HepG2 (cell line): Measurements from ENCODE around the gene ATP5MC2. TPM values are rescaled to one million over a fixed set of nuclear protein-coding genes. Genes with fewer than 3 reads are reported as not detected.

Source experiments
- ATAC-seq: fragments of 200-7000 bp; cut with Tn5 transposase; 3 replicates; pipeline ENCODE4 v1.9.1; 2020; ENCODE audit warnings: mild to moderate bottlenecking, moderate library complexity
- BruUV-seq: library from RNA; stranded (reverse); fragments of 400-500 nt; replicated peaks from 2 replicates; lab custom pipeline; 2021; lab: Mats Ljungman, UMichigan
- CTCF ChIA-PET: fragments of 300-600 bp; formaldehyde crosslinking; extraction: SDS; loops from one replicate; lab custom pipeline; 2021; ENCODE audit warnings: low total read pairs, inconsistent platforms, low intra/inter-chr PET ratio; lab: Yijun Ruan, JAX
- POLR2A ChIA-PET: fragments of 350-600 bp; sonication (Branson Sonifier 250); formaldehyde crosslinking; loops from one replicate; lab custom pipeline; 2020; ENCODE audit warnings: antibody characterized with exemption, inconsistent platforms; lab: Yijun Ruan, JAX
- DNase-seq: peaks from one replicate; pipeline ENCODE4 v3.0.0-alpha.2; 2015; ENCODE audit warnings: low spot score
- FAIRE-seq: peaks from 3 replicates; lab custom pipeline; 2011; peaks lifted over from hg19 to GRCh38; lab: Jason Lieb, UNC
- H2AFZ ChIP-seq: one replicate; pipeline ENCODE4 v1.6.1; 2011; ENCODE audit warnings: low read length, inconsistent platforms
- H3K27ac ChIP-seq: fragments of 300-600 bp; 3 replicates; pipeline ENCODE4 v1.8.0; 2011; ENCODE audit warnings: mixed run types, mild to moderate bottlenecking, mixed read lengths, low read length, inconsistent platforms; ENCODE audit not compliant: insufficient read depth; ENCODE audit errors: extremely low read length
- H3K27me3 ChIP-seq, 2 experiments: fragments of 200-600 bp in 1 of 2; 2 replicates in 1 of 2; 3 replicates in 1 of 2; pipeline versions ENCODE4 v1.6.0 to v1.8.0; 2011; ENCODE audit warnings: low read length in 2 of 2, mild to moderate bottlenecking in 2 of 2, moderate library complexity in 2 of 2, inconsistent platforms in 1 of 2; ENCODE audit not compliant: insufficient read depth in 2 of 2, control insufficient read depth in 1 of 2
- H3K36me3 ChIP-seq, 2 experiments: fragments of 200-600 bp in 1 of 2; replicated peaks in 1 of 2; 2 replicates in 1 of 2; 3 replicates in 1 of 2; pipeline versions ENCODE4 v1.5.1 to v1.8.0; 2011; ENCODE audit warnings: low read length in 2 of 2, inconsistent platforms in 1 of 2; ENCODE audit not compliant: insufficient read depth in 2 of 2, control insufficient read depth in 1 of 2
- H3K4me1 ChIP-seq: 2 replicates; pipeline ENCODE4 v1.5.1; 2012; ENCODE audit warnings: low read length, inconsistent platforms; ENCODE audit not compliant: insufficient read depth
- H3K4me2 ChIP-seq: 2 replicates; pipeline ENCODE4 v1.6.0; 2011; ENCODE audit warnings: low read depth, low read length, inconsistent platforms
- H3K4me3 ChIP-seq, 3 experiments: fragments of 200-600 bp in 1 of 3; sonication (generic), shearing (Covaris generic) in 1 of 3; replicated peaks in 1 of 3; 2 replicates each; pipeline ENCODE4 v1.5.1; 2011 to 2016; ENCODE audit warnings: low read length in 3 of 3, inconsistent platforms in 2 of 3, low read depth in 2 of 3, mild to moderate bottlenecking in 2 of 3, control low read depth in 1 of 3, mixed read lengths in 1 of 3; ENCODE audit not compliant: insufficient read depth in 1 of 3
- H3K79me2 ChIP-seq: one replicate; pipeline ENCODE4 v1.6.1; 2011; ENCODE audit warnings: low read length, inconsistent platforms; ENCODE audit not compliant: insufficient read depth
- H3K9ac ChIP-seq: 2 replicates; pipeline ENCODE4 v1.6.0; 2011; ENCODE audit warnings: mild to moderate bottlenecking, low read depth, low read length, inconsistent platforms; ENCODE audit not compliant: insufficient read depth
- H3K9me3 ChIP-seq: 2 replicates; pipeline ENCODE4 v1.5.1; 2012; ENCODE audit warnings: mild to moderate bottlenecking, low read length
- H4K20me1 ChIP-seq: 2 replicates; pipeline ENCODE4 v1.6.0; 2011; ENCODE audit warnings: inconsistent platforms, mild to moderate bottlenecking, low read length, moderate library complexity; ENCODE audit not compliant: insufficient read depth
- GABPB1 ChIP-seq: IDR thresholded peaks from 2 replicates; pipeline ENCODE4 v1.6.1; 2016; ENCODE audit warnings: mild to moderate bottlenecking, missing genetic modification reagents, moderate library complexity, missing compliant biosample characterization
- GPN1 ChIP-seq: sonication (generic); formaldehyde crosslinking; IDR thresholded peaks from 2 replicates; pipeline ENCODE4 v1.5.1; 2020; ENCODE audit warnings: missing genetic modification reagents, borderline replicate concordance
- HDAC1 ChIP-seq: sonication (generic); formaldehyde crosslinking; IDR thresholded peaks from 2 replicates; pipeline ENCODE4 v1.5.1; 2020; ENCODE audit warnings: mild to moderate bottlenecking, missing genetic modification reagents
- NFE2 ChIP-seq: sonication (generic); formaldehyde crosslinking; IDR thresholded peaks from 2 replicates; pipeline ENCODE4 v1.4.0; 2020; ENCODE audit warnings: missing genetic modification reagents
- NFE2L2 ChIP-seq: fragments of 150-350 bp; IDR thresholded peaks from 2 replicates; pipeline ENCODE4 v1.6.1; 2014; ENCODE audit warnings: low read length
- POLR2AphosphoS5 ChIP-seq: IDR thresholded peaks from 2 replicates; pipeline ENCODE4 v1.6.1; 2012; ENCODE audit warnings: low read depth, low read length
- ZNF20 ChIP-seq: sonication (generic); formaldehyde crosslinking; IDR thresholded peaks from 2 replicates; pipeline ENCODE4 v1.4.0; 2020; ENCODE audit warnings: mild to moderate bottlenecking, moderate library complexity, missing genetic modification reagents
- ZNF296 ChIP-seq: sonication (generic); formaldehyde crosslinking; conservative IDR thresholded peaks from 2 replicates; pipeline ENCODE4 v1.5.0; 2020; ENCODE audit warnings: mild to moderate bottlenecking, missing genetic modification reagents
- ZNF430 ChIP-seq: sonication (generic); formaldehyde crosslinking; IDR thresholded peaks from 2 replicates; pipeline ENCODE4 v1.9.0; 2021; ENCODE audit warnings: mild to moderate bottlenecking, missing genetic modification reagents
- ZNF615 ChIP-seq: sonication (generic); formaldehyde crosslinking; IDR thresholded peaks from 2 replicates; pipeline ENCODE4 v1.5.0; 2020; ENCODE audit warnings: mild to moderate bottlenecking, missing genetic modification reagents, borderline replicate concordance
- ZNF878 ChIP-seq: sonication (generic); formaldehyde crosslinking; IDR thresholded peaks from 2 replicates; pipeline ENCODE4 v1.8.1; 2023; ENCODE audit warnings: mild to moderate bottlenecking, missing genetic modification reagents, moderate library complexity
- ZSCAN29 ChIP-seq: sonication (generic); formaldehyde crosslinking; conservative IDR thresholded peaks from 2 replicates; pipeline ENCODE4 v1.4.0; 2020; ENCODE audit warnings: mild to moderate bottlenecking, missing genetic modification reagents
- WGBS: methylation state at CpG from one replicate; pipeline ENCODE4 v1.1.6; 2017; ENCODE audit warnings: low lambda C conversion rate; 5-methylcytosine and 5-hydroxymethylcytosine counted together
- in situ Hi-C: cut with HindIII; loops from 2 replicates; pipeline ENCODE4 v1.10.0; 2017; ENCODE audit warnings: low pct_unique_long_range_greater_than_20kb; ENCODE audit not compliant: extremely low pct_ligation_motif_present
- intact Hi-C: fragments of 100-400 bp; cut with micrococcal nuclease; formaldehyde crosslinking; loops from one replicate; pipeline ENCODE4 v1.10.0; 2022; ENCODE audit not compliant: unreplicated experiment
- polyA plus RNA-seq, 8 experiments: library from polyadenylated mRNA; depleted of rRNA in 3 of 8; stranded (reverse) in 7 of 8; unstranded in 1 of 8; fragments of >200 nt; fragmentation: Illumina TruSeq in 4 of 8; extraction: Trizol in 4 of 8; gene quantifications; 2 replicates each; pipeline versions ENCODE4 v1.2.1 to v1.2.3, GENCODE V29; 2011 to 2016; ENCODE audit warnings: low read depth in 4 of 8, missing spikeins in 1 of 8, mixed read lengths in 1 of 8; ENCODE audit not compliant: insufficient read depth in 1 of 8
- total RNA-seq, 5 experiments: library from RNA; depleted of rRNA; stranded (reverse); fragments of >200 nt; fragmentation: Illumina TruSeq; extraction: Trizol; gene quantifications; 2 replicates each; pipeline ENCODE4 v1.2.3, GENCODE V29; 2016; ENCODE audit warnings: low read depth in 1 of 5
- TF ChIP-seq, protein P1 (sequence below): IDR thresholded peaks from 2 replicates; pipeline ENCODE4 v1.6.1; 2016; ENCODE audit warnings: low read depth, missing genetic modification reagents, missing compliant biosample characterization
- TF ChIP-seq, protein P2 (sequence below): sonication (generic); formaldehyde crosslinking; conservative IDR thresholded peaks from 2 replicates; pipeline ENCODE4 v1.4.0; 2020; ENCODE audit warnings: missing genetic modification reagents
- TF ChIP-seq, protein P3 (sequence below): sonication (generic); formaldehyde crosslinking; conservative IDR thresholded peaks from 2 replicates; pipeline ENCODE4 v1.8.1; 2023; ENCODE audit warnings: missing genetic modification reagents
- TF ChIP-seq, protein P4 (sequence below): IDR thresholded peaks from 2 replicates; pipeline ENCODE4 v1.6.1; 2018; ENCODE audit warnings: missing genetic modification reagents

ATP5MC2 gene
- total and polyA plus RNA-seq, 2 of the 13 experiments (the other 11 are each of a cell fraction or from before 2014, with no cell fraction given) = 230 to 257 TPM

DNA sequence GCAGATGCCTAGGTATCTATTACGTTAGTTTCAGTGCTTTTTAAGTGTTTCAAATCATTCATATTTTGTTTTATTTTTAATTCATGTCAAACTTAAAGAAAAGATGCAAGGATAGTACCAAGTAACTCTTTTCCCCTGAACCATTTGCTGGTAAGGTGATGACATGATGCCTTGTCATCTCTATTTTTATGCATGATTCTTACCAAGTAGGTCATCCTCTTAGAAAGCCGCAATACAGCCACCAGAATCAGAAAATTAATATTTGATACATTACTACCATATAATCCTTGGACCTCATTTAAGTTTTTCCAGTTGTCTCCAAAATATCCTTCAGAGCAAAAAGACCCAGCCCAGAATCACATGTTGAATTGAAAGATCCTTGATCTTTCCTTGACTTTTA lies 22.3 kb downstream of the ATP5MC2 start (continued):
- TF ChIP-seq, protein P1, sequence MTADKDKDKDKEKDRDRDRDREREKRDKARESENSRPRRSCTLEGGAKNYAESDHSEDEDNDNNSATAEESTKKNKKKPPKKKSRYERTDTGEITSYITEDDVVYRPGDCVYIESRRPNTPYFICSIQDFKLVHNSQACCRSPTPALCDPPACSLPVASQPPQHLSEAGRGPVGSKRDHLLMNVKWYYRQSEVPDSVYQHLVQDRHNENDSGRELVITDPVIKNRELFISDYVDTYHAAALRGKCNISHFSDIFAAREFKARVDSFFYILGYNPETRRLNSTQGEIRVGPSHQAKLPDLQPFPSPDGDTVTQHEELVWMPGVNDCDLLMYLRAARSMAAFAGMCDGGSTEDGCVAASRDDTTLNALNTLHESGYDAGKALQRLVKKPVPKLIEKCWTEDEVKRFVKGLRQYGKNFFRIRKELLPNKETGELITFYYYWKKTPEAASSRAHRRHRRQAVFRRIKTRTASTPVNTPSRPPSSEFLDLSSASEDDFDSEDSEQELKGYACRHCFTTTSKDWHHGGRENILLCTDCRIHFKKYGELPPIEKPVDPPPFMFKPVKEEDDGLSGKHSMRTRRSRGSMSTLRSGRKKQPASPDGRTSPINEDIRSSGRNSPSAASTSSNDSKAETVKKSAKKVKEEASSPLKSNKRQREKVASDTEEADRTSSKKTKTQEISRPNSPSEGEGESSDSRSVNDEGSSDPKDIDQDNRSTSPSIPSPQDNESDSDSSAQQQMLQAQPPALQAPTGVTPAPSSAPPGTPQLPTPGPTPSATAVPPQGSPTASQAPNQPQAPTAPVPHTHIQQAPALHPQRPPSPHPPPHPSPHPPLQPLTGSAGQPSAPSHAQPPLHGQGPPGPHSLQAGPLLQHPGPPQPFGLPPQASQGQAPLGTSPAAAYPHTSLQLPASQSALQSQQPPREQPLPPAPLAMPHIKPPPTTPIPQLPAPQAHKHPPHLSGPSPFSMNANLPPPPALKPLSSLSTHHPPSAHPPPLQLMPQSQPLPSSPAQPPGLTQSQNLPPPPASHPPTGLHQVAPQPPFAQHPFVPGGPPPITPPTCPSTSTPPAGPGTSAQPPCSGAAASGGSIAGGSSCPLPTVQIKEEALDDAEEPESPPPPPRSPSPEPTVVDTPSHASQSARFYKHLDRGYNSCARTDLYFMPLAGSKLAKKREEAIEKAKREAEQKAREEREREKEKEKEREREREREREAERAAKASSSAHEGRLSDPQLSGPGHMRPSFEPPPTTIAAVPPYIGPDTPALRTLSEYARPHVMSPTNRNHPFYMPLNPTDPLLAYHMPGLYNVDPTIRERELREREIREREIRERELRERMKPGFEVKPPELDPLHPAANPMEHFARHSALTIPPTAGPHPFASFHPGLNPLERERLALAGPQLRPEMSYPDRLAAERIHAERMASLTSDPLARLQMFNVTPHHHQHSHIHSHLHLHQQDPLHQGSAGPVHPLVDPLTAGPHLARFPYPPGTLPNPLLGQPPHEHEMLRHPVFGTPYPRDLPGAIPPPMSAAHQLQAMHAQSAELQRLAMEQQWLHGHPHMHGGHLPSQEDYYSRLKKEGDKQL (CRISPR knock-in tag) = no peak
- TF ChIP-seq ZNF20 (CRISPR knock-in tag) (no peak), NFE2 (CRISPR knock-in tag) (no peak)

DNA sequence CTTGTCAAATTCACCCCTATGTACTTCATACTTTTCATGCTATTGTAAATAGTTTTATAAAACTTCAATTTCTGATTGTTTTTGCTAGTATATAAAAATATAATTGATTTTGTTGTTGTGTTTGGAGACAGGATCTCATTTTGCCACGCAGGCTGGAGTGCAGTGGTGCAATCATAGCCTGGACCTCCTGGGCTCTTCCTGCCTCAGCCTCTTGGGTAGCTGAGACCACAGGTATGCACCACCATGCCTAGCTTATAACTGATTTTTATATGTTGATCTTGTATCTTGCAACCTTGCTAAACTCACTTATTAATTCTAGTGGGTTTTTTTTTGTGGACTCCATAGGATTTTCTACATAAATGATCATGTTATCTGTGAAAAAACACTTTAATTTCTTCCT lies 23.5 kb downstream of the ATP5MC2 start:
- ATAC-seq (peak; percentile 46; the same call in 1 of the 3 replicates), DNase-seq (no peak), FAIRE-seq (no peak)
- Histone ChIP-seq H4K20me1 (no peaks in the 10 kb centered on the region), H2AFZ (no peak overlapping the region), H3K27me3 (no peaks in the 10 kb centered on the region), H3K27ac (no peak overlapping the region), H3K9ac (no peak overlapping the region), H3K4me3 (no peak overlapping the region), H3K79me2 (no peaks in the 10 kb centered on the region), H3K9me3 (no peaks in the 10 kb centered on the region), H3K4me2 (no peak overlapping the region), H3K36me3 (no peaks in the 10 kb centered on the region), H3K4me1 (peaks cover 33% of the 10 kb centered on the region)
- in situ Hi-C loops (no loop called here), intact Hi-C loops (no loop called here)
- POLR2A ChIA-PET = interaction anchor here (1.1 kb wide), 1 partner anchor 26 kb away, joined by 4 read pairs; the partner anchor contains the start of gene ATF7
- CTCF ChIA-PET = no interaction called here
- no TSS peak for BruUV-seq
- WGBS = 50% methylated on average over 1 of the region's 1 CpG
- TF ChIP-seq GPN1 (no peak), HDAC1 (CRISPR knock-in tag) (no peak), ZNF615 (CRISPR knock-in tag) (no peak), ZNF878 (no peak), NFE2L2 (no peak), ZNF296 (CRISPR knock-in tag) (no peak), ZSCAN29 (CRISPR knock-in tag) (no peak), ZNF430 (CRISPR knock-in tag) (no peak), POLR2AphosphoS5 (no peak), GABPB1 (CRISPR knock-in tag) (no peak)
- TF ChIP-seq, protein P2, sequence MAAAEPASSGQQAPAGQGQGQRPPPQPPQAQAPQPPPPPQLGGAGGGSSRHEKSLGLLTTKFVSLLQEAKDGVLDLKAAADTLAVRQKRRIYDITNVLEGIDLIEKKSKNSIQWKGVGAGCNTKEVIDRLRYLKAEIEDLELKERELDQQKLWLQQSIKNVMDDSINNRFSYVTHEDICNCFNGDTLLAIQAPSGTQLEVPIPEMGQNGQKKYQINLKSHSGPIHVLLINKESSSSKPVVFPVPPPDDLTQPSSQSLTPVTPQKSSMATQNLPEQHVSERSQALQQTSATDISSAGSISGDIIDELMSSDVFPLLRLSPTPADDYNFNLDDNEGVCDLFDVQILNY (CRISPR knock-in tag) = no peak
- TF ChIP-seq, protein P3, sequence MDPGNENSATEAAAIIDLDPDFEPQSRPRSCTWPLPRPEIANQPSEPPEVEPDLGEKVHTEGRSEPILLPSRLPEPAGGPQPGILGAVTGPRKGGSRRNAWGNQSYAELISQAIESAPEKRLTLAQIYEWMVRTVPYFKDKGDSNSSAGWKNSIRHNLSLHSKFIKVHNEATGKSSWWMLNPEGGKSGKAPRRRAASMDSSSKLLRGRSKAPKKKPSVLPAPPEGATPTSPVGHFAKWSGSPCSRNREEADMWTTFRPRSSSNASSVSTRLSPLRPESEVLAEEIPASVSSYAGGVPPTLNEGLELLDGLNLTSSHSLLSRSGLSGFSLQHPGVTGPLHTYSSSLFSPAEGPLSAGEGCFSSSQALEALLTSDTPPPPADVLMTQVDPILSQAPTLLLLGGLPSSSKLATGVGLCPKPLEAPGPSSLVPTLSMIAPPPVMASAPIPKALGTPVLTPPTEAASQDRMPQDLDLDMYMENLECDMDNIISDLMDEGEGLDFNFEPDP = no peak
- TF ChIP-seq, protein P4, sequence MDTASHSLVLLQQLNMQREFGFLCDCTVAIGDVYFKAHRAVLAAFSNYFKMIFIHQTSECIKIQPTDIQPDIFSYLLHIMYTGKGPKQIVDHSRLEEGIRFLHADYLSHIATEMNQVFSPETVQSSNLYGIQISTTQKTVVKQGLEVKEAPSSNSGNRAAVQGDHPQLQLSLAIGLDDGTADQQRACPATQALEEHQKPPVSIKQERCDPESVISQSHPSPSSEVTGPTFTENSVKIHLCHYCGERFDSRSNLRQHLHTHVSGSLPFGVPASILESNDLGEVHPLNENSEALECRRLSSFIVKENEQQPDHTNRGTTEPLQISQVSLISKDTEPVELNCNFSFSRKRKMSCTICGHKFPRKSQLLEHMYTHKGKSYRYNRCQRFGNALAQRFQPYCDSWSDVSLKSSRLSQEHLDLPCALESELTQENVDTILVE (CRISPR knock-in tag) = no peak
